OCI-LY7 (cell line): ENCODE measurements around the gene ATP8B4. TPM values are rescaled to one million over a fixed set of nuclear protein-coding genes. Genes with fewer than 3 reads are reported as not detected.

Source experiments
- BruUV-seq: library from RNA; stranded (reverse); fragments of 400-500 nt; replicated peaks from 2 replicates; lab custom pipeline; 2021; lab: Mats Ljungman, UMichigan
- CTCF ChIA-PET: fragments of 300-600 bp; sonication (Branson Sonifier 250); formaldehyde crosslinking; loops from one replicate; lab custom pipeline; 2022; ENCODE audit warnings: antibody characterized with exemption; ENCODE audit not compliant: unreplicated experiment; lab: Charles Lee
- POLR2A ChIA-PET: fragments of 300-600 bp; sonication (Branson Sonifier 250); formaldehyde crosslinking; loops from one replicate; lab custom pipeline; 2022; ENCODE audit warnings: antibody characterized with exemption; lab: Charles Lee
- DNase-seq: peaks from one replicate; pipeline ENCODE4 v3.0.0-alpha.2; 2015; ENCODE audit warnings: low spot score
- H2AFZ ChIP-seq: fragments of 200-600 bp; sonication (generic), shearing (Covaris generic); 2 replicates; pipeline ENCODE4 v1.6.1; 2014; ENCODE audit warnings: mild to moderate bottlenecking, antibody characterized with exemption, low read length, moderate library complexity
- H3K27ac ChIP-seq: fragments of 200-600 bp; sonication (generic); 2 replicates; pipeline ENCODE4 v1.5.1; 2014; ENCODE audit warnings: mixed run types, low read depth, mild to moderate bottlenecking, moderate library complexity, low read length, inconsistent platforms; ENCODE audit not compliant: poor library complexity, severe bottlenecking
- H3K36me3 ChIP-seq: fragments of 200-600 bp; sonication (generic); 2 replicates; pipeline ENCODE4 v1.6.1; 2014; ENCODE audit warnings: mild to moderate bottlenecking, antibody characterized with exemption, low read length, moderate library complexity, mixed read lengths; ENCODE audit not compliant: insufficient read depth
- H3K4me1 ChIP-seq: fragments of 200-600 bp; sonication (generic); 2 replicates; pipeline ENCODE4 v1.5.1; 2014; ENCODE audit warnings: mild to moderate bottlenecking, low read length; ENCODE audit not compliant: insufficient read depth, poor library complexity, severe bottlenecking
- H3K4me2 ChIP-seq: fragments of 200-600 bp; sonication (generic); 2 replicates; pipeline ENCODE4 v1.6.1; 2014; ENCODE audit warnings: mild to moderate bottlenecking, low read length
- H3K4me3 ChIP-seq: fragments of 200-600 bp; sonication (generic); 2 replicates; pipeline ENCODE4 v1.5.1; 2014; ENCODE audit warnings: mild to moderate bottlenecking, low read depth, low read length; ENCODE audit not compliant: poor library complexity, severe bottlenecking
- H3K79me2 ChIP-seq: fragments of 200-600 bp; sonication (generic); 2 replicates; pipeline ENCODE4 v1.6.1; 2016; ENCODE audit warnings: low read depth, mild to moderate bottlenecking, low read length, moderate library complexity, mixed read lengths; ENCODE audit not compliant: insufficient read depth
- H3K9me2 ChIP-seq: fragments of 200-600 bp; sonication (generic); 2 replicates; pipeline ENCODE4 v1.6.1; 2016; ENCODE audit warnings: mild to moderate bottlenecking, low read length, mixed read lengths; ENCODE audit not compliant: insufficient read depth
- H3K9me3 ChIP-seq: fragments of 200-600 bp; sonication (generic); 2 replicates; pipeline ENCODE4 v1.6.1; 2014; ENCODE audit warnings: mild to moderate bottlenecking, mixed run types, low read length, mixed read lengths
- H4K20me1 ChIP-seq: fragments of 200-600 bp; sonication (generic); 2 replicates; pipeline ENCODE4 v1.6.1; 2014; ENCODE audit warnings: mild to moderate bottlenecking, antibody characterized with exemption, low read length, moderate library complexity, mixed read lengths; ENCODE audit not compliant: insufficient read depth
- CTCF ChIP-seq: fragments of 200-600 bp; sonication (generic); conservative IDR thresholded peaks from 2 replicates; pipeline ENCODE4 v1.5.1; 2014; ENCODE audit warnings: mild to moderate bottlenecking, antibody characterized with exemption, low read length, moderate library complexity, mixed read lengths
- EZH2phosphoT487 ChIP-seq: fragments of 200-600 bp; sonication (generic); IDR thresholded peaks from 2 replicates; pipeline ENCODE4 v1.6.1; 2018; ENCODE audit warnings: low read depth, borderline replicate concordance, mild to moderate bottlenecking, mixed run types, antibody characterized with exemption, low read length, moderate library complexity, mixed read lengths
- intact Hi-C: fragments of 100-400 bp; cut with micrococcal nuclease; formaldehyde crosslinking; loops from one replicate; pipeline ENCODE4 v1.10.0; 2022; ENCODE audit not compliant: unreplicated experiment
- total RNA-seq, 2 experiments: library from RNA; depleted of rRNA in 1 of 2; stranded (reverse); fragments of >200 nt in 1 of 2; shearing (Covaris generic) in 1 of 2; gene quantifications; 2 replicates each; pipeline ENCODE4 v1.2.3, GENCODE V29; 2014 to 2022

Gene ATP8B4
- total RNA-seq, 2 experiments from 2014 or later: not detected

- no peak for DNase-seq
- H3K36me3 ChIP-seq: no peaks in the 10 kb centered on the region
- H2AFZ ChIP-seq: no peak overlapping the region
- ChIA-PET CTCF (no interaction called here), POLR2A (no interaction called here)
- H3K4me3 ChIP-seq: no peak overlapping the region
- no peaks in the 10 kb centered on the region for H3K9me3 ChIP-seq
- no peaks in the 10 kb centered on the region for H3K9me2 ChIP-seq
- H3K79me2 ChIP-seq: no peaks in the 10 kb centered on the region
- no peak for TF ChIP-seq EZH2phosphoT487
- TF ChIP-seq CTCF: no peak
- no peaks in the 10 kb centered on the region for H4K20me1 ChIP-seq
- no TSS peak for BruUV-seq
- no peak overlapping the region for H3K4me2 ChIP-seq
- no peak overlapping the region for H3K27ac ChIP-seq
- intact Hi-C loops: no loop called here
- H3K4me1 ChIP-seq: no peaks in the 10 kb centered on the region
Measured at GRCh38 chr15:49934487-49934886, 184.5 kb downstream of the ATP8B4 start.

GRCh38 chr15:49927189-49927861 lies 191.7 kb downstream of the ATP8B4 start:
- no peaks in the 10 kb centered on the region for H3K79me2 ChIP-seq
- intact Hi-C loops: no loop called here
- no peaks in the 10 kb centered on the region for H3K36me3 ChIP-seq
- H3K27ac ChIP-seq: no peak overlapping the region
- H3K4me2 ChIP-seq: no peak overlapping the region
- DNase-seq: no peak
- no peaks in the 10 kb centered on the region; the same call in 1 of the 2 replicates for H4K20me1 ChIP-seq
- CTCF ChIA-PET: no interaction called here
- no peaks in the 10 kb centered on the region for H3K9me2 ChIP-seq
- POLR2A ChIA-PET: no interaction called here
- H3K4me3 ChIP-seq: no peak overlapping the region
- TF ChIP-seq CTCF (no peak), EZH2phosphoT487 (no peak)
- no peak overlapping the region for H2AFZ ChIP-seq
- no peaks in the 10 kb centered on the region for H3K9me3 ChIP-seq
- H3K4me1 ChIP-seq: no peaks in the 10 kb centered on the region
- BruUV-seq: no TSS peak

- no peak for DNase-seq
- H3K9me2 ChIP-seq: no peaks in the 10 kb centered on the region
- POLR2A ChIA-PET: no interaction called here
- no peak overlapping the region for H3K27ac ChIP-seq
- intact Hi-C loops: no loop called here
- H3K79me2 ChIP-seq: no peaks in the 10 kb centered on the region
- TF ChIP-seq CTCF (no peak), EZH2phosphoT487 (no peak)
- H3K4me3 ChIP-seq: no peak overlapping the region
- BruUV-seq: no TSS peak
- no peaks in the 10 kb centered on the region for H3K4me1 ChIP-seq
- H4K20me1 ChIP-seq: no peaks in the 10 kb centered on the region; the same call in 1 of the 2 replicates
- no peaks in the 10 kb centered on the region for H3K36me3 ChIP-seq
- CTCF ChIA-PET: no interaction called here
- no peak overlapping the region for H2AFZ ChIP-seq
- H3K4me2 ChIP-seq: no peak overlapping the region
- no peaks in the 10 kb centered on the region for H3K9me3 ChIP-seq
Measured at GRCh38 chr15:49926740-49927139, 192.3 kb downstream of the ATP8B4 start.
